Measurements from ENCODE around the gene ETV5.

GRCh38 chr3:186094696-186095425 is 14.0 kb downstream of the ETV5 start:
- no peak for TF ChIP-seq SMC3 (IDR thresholded peaks at IDR 0.05; ENCODE audit: low read depth, low read length)
- no peak for TF ChIP-seq FOXJ3 (CRISPR knock-in tag; IDR thresholded peaks at IDR 0.05)
